Right ventricle myocardium superior (tissue), 1 donor: ENCODE measurements around the gene RPL23. TPM values are rescaled to one million over a fixed set of nuclear protein-coding genes. Genes with fewer than 3 reads are reported as not detected.

Experiments
- ATAC-seq: fragments of 200-7000 bp; cut with Tn5 transposase; one replicate; pipeline ENCODE4 v1.9.1; 2020; ENCODE audit warnings: mild to moderate bottlenecking; ENCODE audit not compliant: poor library complexity
- DNase-seq: peaks from one replicate; pipeline ENCODE4 v3.0.0-alpha.2; 2020
- intact Hi-C: fragments of 100-400 bp; cut with DNase I; formaldehyde crosslinking; loops from one replicate; pipeline ENCODE4 v1.11.2; 2022
- microRNA-seq: library from miRNA; unstranded; fragments of <30 nt; microRNA quantifications from one replicate; pipeline ENCODE4 v1.2.0, GENCODE V29; 2020
- total RNA-seq: library from RNA; stranded (reverse); fragmentation: NEBNext Ultra II Directional; extraction: Animal tissue kit (Norgen Biotek cat#: 25700); gene quantifications from one replicate; pipeline ENCODE4 v1.2.1, GENCODE V29; 2021
- donor health status: DM: no; HTN: yes; CAD: no; lungs with severe emphysema.

The RPL23 gene
- total RNA-seq, 1 donor from 2014 or later = 767 TPM

DNA sequence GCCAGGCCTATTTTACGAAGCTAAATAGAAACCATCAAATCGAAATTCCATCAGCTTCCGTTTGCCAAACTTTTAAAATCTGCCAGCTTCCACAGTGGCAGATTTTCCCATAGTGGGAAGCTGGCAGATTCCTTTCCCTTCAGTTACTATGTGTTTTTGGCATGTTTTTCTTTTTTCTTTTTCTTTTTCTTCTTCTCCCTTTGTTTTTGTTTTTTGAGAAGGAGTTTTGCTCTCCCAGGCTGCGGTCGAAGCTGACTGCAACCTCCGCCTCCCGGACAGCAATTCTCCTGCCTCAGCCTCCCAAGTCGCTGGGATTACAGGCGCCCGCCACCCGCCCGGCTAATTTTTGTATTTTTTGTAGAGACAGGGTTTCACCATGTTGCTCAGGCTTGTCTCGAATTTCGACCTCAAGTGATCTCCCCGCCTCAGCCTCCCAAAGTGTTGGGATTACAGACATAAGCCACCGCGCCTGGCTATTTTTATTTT, 27.7 kb downstream of the RPL23 start:
- intact Hi-C loops = no loop called here

DNA sequence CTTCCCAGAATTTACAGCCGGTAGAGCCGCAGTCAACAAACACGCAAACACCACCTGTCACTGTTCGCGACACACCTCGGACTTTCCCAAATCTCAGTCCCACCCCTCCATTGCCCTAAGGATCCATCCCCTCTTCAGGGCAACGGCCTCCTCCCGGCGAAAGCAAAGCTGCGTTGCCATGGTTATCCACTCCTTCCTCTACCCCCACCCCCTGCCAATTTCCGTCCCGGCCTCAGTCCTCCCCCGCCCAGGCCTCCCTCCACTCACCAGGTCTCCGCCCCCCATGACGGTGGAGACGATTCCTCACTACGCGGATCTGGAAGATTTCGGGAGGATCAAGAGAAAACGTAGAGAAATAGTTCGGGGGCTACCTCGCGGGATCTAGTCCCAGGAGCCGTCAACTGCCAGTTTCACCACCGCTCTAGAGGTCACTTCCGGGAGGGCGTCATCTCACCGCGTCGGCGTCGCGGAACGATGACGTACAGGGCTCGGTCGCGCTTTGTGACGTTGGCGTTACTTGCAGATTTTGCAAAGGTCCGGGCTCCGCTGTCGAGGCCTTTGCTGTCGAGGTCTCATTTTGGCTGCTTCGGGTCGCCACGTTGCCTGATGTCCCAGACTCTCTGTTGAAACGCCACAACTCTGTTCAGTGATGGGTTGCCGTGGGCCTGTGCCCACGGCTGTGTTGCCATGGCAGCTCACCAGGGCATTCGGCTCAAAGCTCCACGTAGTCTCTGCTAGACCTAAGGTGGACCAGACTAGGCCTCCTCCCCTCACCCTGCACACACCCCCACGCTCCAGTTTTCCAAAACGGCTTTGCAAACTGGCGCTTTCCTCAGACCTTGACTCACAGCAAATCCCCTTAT, 28.4 kb downstream of the RPL23 start, which contains the start of gene CWC25:
Gene CWC25, minus strand, starts transcription at position 423 of the 863 bp plus-strand sequence. Its CDS starts 138 bp downstream, at position 285.
- intact Hi-C loops = no loop called here
- DNase-seq (peak; percentile 98), ATAC-seq (peak; percentile 96)

More for the DNA sequence above, 27.7 kb downstream of the RPL23 start:
- ATAC-seq (no peak), DNase-seq (no peak)

DNA sequence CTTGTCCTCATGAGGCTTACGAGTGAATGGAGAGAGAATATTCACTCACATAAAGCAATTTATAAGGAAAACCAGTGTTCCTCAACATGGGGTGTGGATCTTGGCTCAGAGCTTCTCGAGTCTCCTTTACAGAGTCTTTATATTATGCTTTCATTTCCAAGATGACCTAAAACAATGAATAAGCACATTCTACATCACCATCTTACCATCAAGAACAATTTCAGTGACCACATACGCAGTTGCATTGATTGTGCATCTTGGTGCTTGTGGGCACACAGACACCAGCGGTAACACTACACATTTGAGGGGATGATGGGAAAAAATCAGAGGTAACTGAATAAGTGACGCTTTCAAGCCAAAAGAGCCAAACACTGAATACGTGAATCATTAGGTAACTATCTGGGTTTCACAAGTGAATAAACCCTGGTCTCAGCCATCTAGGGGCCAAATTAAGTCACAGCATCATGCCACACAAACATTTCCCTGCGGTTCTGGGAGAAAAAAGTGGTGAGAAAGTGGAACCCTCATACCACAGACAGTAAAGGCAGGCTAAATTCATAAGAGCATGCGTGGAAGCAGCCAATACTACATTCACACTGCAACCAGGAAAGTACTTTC, 37.8 kb downstream of the RPL23 start:
- DNase-seq = no peak
- intact Hi-C loops = no loop called here
- no peak for ATAC-seq

DNA sequence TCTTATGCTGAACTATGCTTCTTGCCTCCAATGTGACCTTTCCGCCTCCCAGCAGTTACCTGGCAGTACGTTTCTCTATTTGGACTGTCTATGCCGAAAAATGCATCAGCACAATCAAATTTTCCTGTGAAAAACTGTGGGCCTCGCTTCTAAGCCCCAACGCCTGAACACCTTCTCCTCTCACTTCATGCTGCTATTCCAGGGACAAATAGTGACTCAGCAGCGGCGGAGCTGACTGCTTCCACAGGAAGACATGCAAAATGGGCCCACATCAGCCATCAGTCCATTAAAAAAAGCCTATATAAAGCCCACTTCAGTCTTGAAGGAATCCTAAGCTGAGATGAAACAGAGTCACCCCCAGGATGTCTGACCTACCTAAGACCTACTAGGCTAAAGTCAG, 43.7 kb downstream of the RPL23 start:
- intact Hi-C loops = no loop called here
- ATAC-seq (no peak), DNase-seq (no peak)

DNA sequence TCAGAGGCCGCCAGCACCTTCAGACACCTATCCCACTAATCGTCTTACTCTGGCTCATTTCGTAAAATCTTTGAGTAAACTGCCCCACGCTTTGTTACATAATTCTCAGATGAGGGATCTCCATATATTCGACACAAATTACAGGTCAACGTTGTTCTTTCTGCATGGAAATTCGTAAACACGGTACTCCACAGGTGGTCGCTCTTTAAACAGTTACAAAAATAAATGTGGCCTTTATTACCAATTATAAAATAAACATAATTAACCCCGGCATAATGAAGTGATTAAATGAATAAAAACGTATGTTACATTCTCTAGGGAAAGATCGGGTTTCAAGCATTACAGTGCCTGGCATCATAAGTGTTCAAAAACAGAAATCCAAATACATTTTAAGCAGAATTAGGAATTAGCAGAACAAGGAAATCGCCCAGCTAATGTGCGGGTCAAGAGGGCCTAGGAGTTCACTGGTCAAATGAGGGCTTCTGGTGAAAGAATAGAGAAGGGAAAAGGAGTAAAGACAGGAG, 53.2 kb downstream of the RPL23 start:
- ATAC-seq = no peak
- intact Hi-C loops = no loop called here
- DNase-seq = no peak

DNA sequence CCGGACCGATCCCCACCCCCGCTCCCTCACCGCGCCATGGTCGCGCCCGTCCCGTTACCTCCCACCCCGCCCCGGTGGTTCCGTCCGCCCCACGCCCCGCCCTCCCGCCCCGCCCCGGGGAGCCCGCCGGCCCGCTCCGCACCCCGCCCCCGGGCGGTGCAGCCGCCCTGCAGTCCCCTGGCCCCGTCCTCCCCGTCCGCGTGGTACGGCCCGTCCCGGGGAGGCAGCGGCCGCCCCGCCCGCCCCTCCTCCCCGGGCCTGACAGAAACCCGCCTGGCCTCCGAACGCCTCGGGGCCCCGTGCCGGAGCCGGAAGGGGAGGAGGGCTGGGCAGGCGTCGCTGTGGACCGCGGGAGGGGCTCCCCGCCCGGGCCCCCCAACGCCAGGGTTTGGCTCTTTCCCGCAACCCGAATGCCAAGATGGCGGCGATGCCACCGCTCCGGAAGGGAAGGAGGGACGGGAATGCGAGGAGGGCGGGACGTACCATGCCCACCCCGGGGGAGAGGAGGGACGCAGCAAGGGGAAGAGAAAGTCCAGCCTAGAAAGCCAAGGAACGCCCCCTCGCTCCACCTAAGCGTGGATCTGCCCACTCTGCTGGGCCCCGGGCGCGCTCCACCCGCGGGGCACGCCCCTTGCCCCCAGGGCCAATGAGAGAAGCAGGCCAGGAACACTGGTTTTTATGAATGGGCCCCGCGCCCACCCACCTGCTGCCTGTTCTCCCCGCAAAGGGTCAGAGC, 53.9 kb downstream of the RPL23 start, which contains the start of gene PIP4K2B:
Gene PIP4K2B, minus strand, starts transcription at position 56 of the 736 bp plus-strand sequence. CDS start 132 bp downstream, outside the sequence.
- intact Hi-C loops = loop anchor here (5.0 kb wide), 1 partner anchor 47 kb away; the partner anchor contains the start of gene PSMB3
- peak; percentile 96 for ATAC-seq

DNA sequence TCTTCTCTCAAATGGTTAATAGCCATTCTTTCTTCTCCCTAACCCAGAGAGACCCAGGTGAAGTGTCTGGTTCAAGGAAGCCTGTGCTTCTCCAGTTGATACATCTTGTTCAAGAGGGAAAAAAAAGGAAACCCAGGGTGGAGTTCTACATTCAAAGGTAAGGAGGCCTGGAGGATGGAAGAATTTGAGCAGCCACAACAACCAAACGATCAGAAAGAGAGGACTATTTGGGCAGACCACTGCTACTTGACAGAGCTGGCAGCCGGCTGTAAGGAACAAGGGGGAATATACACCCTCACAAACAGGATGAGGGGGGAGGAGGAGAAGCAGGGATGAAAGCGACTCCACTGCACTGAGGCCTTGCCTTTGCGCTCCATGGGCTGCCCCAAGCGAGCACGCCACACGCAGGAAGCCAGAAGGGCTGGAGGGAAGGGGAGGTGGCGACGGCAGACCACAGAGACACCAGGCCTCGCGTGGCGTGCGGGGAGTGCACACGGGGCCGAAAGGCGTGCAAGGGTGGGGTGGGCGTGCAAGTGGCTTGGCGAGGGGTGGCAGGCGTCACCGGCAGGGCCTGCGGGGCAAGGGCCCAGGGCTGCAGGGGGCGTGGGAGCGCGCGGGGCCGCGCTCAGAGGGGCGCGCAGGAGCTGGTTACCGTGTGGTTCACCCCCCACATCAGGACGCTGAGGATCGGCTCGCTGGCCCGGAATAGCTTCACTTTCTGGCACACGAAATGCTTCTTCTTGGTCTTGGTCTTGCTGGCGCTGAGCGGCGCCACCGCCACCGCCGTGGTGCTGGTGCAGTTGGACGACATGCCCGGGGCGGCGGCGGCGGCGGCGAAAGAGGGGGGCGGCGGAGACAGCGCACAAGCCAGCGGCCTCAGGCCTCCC, 54.7 kb downstream of the RPL23 start:
- intact Hi-C loops = loop anchor here (5.0 kb wide), 1 partner anchor 47 kb away; the partner anchor contains the start of gene PSMB3
- no peak for DNase-seq
- ATAC-seq = peak; percentile 40

More for the DNA sequence above, 53.9 kb downstream of the RPL23 start, which contains the start of gene PIP4K2B:
- DNase-seq = peak; percentile 97

Small RNAs within 50 kb of the gene (microRNA-seq; reads per million reads assigned to microRNA genes)
- 1.3 reads per million for gene MIR4727

Other genes with a start within 250 kb of the RPL23 start
- gene SRCIN1, start 247.8 kb downstream of the RPL23 start, total RNA-seq = 2.3 TPM
- 0.46 TPM for gene EPOP, start 178.8 kb downstream of the RPL23 start, total RNA-seq
- gene MLLT6, start 148.4 kb downstream of the RPL23 start, total RNA-seq = 71.9 TPM
- 82.5 TPM for gene CISD3, start 123.4 kb downstream of the RPL23 start, total RNA-seq
- gene PCGF2, start 105.4 kb downstream of the RPL23 start, total RNA-seq = 22.2 TPM
- 154 TPM for gene PSMB3, start 101.0 kb downstream of the RPL23 start, total RNA-seq
- 41.9 TPM for gene PIP4K2B, start 54.2 kb downstream of the RPL23 start, total RNA-seq
- 7.6 TPM for gene CWC25, start 28.4 kb downstream of the RPL23 start, total RNA-seq
- 31.7 TPM for gene LASP1, start 16.3 kb upstream of the RPL23 start, total RNA-seq
- not detected for gene FBXO47, start 113.7 kb upstream of the RPL23 start, total RNA-seq